ENCODE results near the gene TSGA10IP. TPM values are rescaled to one million over a fixed set of nuclear protein-coding genes. Genes with fewer than 3 reads are reported as not detected.

Gene TSGA10IP
- total and polyA plus RNA-seq, 10 of the 15 experiments (the other 5 are each of a cell fraction or from before 2014, with no cell fraction given), result not detected

GRCh38 chr11:65944191-65944590, 1.1 kb upstream of the TSGA10IP start (continued):
- TF ChIP-seq, protein P1, sequence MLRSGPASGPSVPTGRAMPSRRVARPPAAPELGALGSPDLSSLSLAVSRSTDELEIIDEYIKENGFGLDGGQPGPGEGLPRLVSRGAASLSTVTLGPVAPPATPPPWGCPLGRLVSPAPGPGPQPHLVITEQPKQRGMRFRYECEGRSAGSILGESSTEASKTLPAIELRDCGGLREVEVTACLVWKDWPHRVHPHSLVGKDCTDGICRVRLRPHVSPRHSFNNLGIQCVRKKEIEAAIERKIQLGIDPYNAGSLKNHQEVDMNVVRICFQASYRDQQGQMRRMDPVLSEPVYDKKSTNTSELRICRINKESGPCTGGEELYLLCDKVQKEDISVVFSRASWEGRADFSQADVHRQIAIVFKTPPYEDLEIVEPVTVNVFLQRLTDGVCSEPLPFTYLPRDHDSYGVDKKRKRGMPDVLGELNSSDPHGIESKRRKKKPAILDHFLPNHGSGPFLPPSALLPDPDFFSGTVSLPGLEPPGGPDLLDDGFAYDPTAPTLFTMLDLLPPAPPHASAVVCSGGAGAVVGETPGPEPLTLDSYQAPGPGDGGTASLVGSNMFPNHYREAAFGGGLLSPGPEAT (IDR thresholded peaks at IDR 0.05; ENCODE audit: low read depth), result no peak

DNA sequence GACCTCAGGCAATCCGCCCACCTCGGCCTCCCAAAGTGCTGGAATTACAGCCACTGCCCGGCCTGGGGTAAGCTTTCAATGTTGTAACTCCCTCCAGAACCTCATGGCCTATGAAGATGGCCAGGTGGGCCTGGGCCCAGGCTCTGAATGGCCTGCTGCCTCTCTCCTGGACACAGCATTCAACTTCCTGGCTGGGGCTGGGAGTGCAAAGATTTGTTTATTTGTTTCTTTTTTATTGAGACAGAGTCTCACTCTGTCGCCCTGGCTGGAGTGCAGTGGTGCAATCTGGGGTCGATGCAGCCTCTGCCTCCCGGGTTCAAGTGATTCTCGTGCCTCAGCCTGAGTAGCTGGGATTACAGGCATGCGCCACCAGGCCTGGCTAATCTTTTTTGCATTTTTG, 513 bp upstream of the TSGA10IP start:
- intact Hi-C loops (cut with micrococcal nuclease; ENCODE audit: unreplicated experiment), result no loop called here
- H3K9me3 ChIP-seq (replicated peaks; ENCODE audit: control insufficient read depth, insufficient read depth, low read length), result no peaks in the 10 kb centered on the region
- RAD21 ChIA-PET (ENCODE audit: unreplicated experiment), result no interaction called here
- TF ChIP-seq, protein P2, sequence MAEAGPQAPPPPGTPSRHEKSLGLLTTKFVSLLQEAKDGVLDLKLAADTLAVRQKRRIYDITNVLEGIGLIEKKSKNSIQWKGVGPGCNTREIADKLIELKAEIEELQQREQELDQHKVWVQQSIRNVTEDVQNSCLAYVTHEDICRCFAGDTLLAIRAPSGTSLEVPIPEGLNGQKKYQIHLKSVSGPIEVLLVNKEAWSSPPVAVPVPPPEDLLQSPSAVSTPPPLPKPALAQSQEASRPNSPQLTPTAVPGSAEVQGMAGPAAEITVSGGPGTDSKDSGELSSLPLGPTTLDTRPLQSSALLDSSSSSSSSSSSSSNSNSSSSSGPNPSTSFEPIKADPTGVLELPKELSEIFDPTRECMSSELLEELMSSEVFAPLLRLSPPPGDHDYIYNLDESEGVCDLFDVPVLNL (IDR thresholded peaks at IDR 0.05; ENCODE audit: low read depth, low read length), result no peak
- TF ChIP-seq MYB (IDR thresholded peaks at IDR 0.05; ENCODE audit: borderline replicate concordance, low read depth, low read length), result no peak
- TF ChIP-seq RAD21 (IDR thresholded peaks at IDR 0.05; ENCODE audit: insufficient read depth, low read depth, low read length), result no peak
- no peak for TF ChIP-seq CREB1 (IDR thresholded peaks at IDR 0.05; ENCODE audit: low read depth)
- TF ChIP-seq ZBED1 (IDR thresholded peaks at IDR 0.05; ENCODE audit: borderline replicate concordance), result no peak
- no peak for TF ChIP-seq YY1 (IDR thresholded peaks at IDR 0.05; ENCODE audit: low read depth, low read length)
- TF ChIP-seq, protein P3, sequence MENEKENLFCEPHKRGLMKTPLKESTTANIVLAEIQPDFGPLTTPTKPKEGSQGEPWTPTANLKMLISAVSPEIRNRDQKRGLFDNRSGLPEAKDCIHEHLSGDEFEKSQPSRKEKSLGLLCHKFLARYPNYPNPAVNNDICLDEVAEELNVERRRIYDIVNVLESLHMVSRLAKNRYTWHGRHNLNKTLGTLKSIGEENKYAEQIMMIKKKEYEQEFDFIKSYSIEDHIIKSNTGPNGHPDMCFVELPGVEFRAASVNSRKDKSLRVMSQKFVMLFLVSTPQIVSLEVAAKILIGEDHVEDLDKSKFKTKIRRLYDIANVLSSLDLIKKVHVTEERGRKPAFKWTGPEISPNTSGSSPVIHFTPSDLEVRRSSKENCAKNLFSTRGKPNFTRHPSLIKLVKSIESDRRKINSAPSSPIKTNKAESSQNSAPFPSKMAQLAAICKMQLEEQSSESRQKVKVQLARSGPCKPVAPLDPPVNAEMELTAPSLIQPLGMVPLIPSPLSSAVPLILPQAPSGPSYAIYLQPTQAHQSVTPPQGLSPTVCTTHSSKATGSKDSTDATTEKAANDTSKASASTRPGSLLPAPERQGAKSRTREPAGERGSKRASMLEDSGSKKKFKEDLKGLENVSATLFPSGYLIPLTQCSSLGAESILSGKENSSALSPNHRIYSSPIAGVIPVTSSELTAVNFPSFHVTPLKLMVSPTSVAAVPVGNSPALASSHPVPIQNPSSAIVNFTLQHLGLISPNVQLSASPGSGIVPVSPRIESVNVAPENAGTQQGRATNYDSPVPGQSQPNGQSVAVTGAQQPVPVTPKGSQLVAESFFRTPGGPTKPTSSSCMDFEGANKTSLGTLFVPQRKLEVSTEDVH (IDR thresholded peaks at IDR 0.05; ENCODE audit: low read depth, partially characterized antibody), result no peak
- no peak for TF ChIP-seq CBX5 (IDR thresholded peaks at IDR 0.05; ENCODE audit: low read depth)
- TF ChIP-seq, protein P1 (IDR thresholded peaks at IDR 0.05; ENCODE audit: low read depth), result no peak
- no peak for TF ChIP-seq NFIC (IDR thresholded peaks at IDR 0.05; ENCODE audit: low read depth, low read length)
- TF ChIP-seq JUND (IDR thresholded peaks at IDR 0.05; ENCODE audit: low read depth, low read length), result no peak
- H3K79me2 ChIP-seq (ENCODE audit: control insufficient read depth, insufficient read depth, low read length), result no peaks in the 10 kb centered on the region
- DNase-seq (ENCODE audit: low read depth, low spot score) (no peak), FAIRE-seq (no peak), ATAC-seq (no peak)
- no peaks in the 10 kb centered on the region for H4K20me1 ChIP-seq (ENCODE audit: control insufficient read depth, insufficient read depth)
- peaks cover 8% of the 10 kb centered on the region for H3K4me1 ChIP-seq (ENCODE audit: control insufficient read depth, insufficient read depth, low read length)
- SMC1A ChIA-PET (ENCODE audit: uncharacterized antibody, unreplicated experiment), result no interaction called here
- in situ Hi-C loops (cut with MboI), result no loop called here
- no TSS peak for BruUV-seq (replicated peaks)
- no peaks in the 10 kb centered on the region for H3K36me3 ChIP-seq (ENCODE audit: control insufficient read depth in 2 of 2, insufficient read depth in 2 of 2, low read length in 1 of 2)
- H3K4me3 ChIP-seq, result no peak overlapping the region
- POLR2A ChIA-PET, result no interaction called here
- no peaks in the 10 kb centered on the region for H3K27me3 ChIP-seq (replicated peaks in 1 of 2; ENCODE audit: control insufficient read depth in 2 of 2, insufficient read depth in 2 of 2, low read length in 1 of 2)
- H3K9ac ChIP-seq (ENCODE audit: control insufficient read depth, insufficient read depth, low read length), result no peak overlapping the region
- H3K4me2 ChIP-seq (ENCODE audit: control insufficient read depth, insufficient read depth), result no peak overlapping the region
- H3K27ac ChIP-seq (ENCODE audit: control insufficient read depth, insufficient read depth), result no peak overlapping the region
- H2AFZ ChIP-seq (ENCODE audit: control insufficient read depth, low read depth, low read length), result no peak overlapping the region
- 65% methylated on average over 8 of the region's 8 CpGs for WGBS (ENCODE audit: insufficient coverage, insufficient replicate concordance, low lambda C conversion rate, missing lambda C conversion rate)
- CTCF ChIA-PET, result interaction anchor here (0.7 to 1.3 kb wide), 3 partner anchors 9 to 101 kb away, joined by 3 to 5 read pairs (median 3); no protein-coding TSS in a partner anchor
